Mucosa of rectum (tissue), 2 donors: ENCODE results near the gene TBX10.
A peak's percentile ranks its signal among the peaks of the same experiment; 100 is the strongest.
"Not testable (repeated sequence)": the region's sequence is repeated elsewhere in the genome, so short reads cannot be mapped to it uniquely, and the experiment has no call there.

ENCODE experiments used
- H3K27ac ChIP-seq, 2 donors: one replicate each; pipeline ENCODE4 v1.7.0; 2013; ENCODE audit warnings: inconsistent platforms in 2 of 2, low read depth in 2 of 2, low read length in 2 of 2
- H3K27me3 ChIP-seq, 2 donors: one replicate each; pipeline ENCODE4 v1.7.0; 2013; ENCODE audit warnings: low read length in 2 of 2; ENCODE audit not compliant: control insufficient read depth in 2 of 2, insufficient read depth in 2 of 2
- H3K36me3 ChIP-seq, 2 donors: one replicate each; pipeline ENCODE4 v1.7.0; 2013; ENCODE audit warnings: low read length in 2 of 2; ENCODE audit not compliant: control insufficient read depth in 2 of 2, insufficient read depth in 2 of 2
- H3K4me1 ChIP-seq, 2 donors: one replicate each; pipeline ENCODE4 v1.7.0; 2013; ENCODE audit warnings: low read length in 2 of 2, mild to moderate bottlenecking in 1 of 2; ENCODE audit not compliant: control insufficient read depth in 2 of 2, insufficient read depth in 2 of 2
- H3K4me3 ChIP-seq, 2 donors: one replicate each; pipeline ENCODE4 v1.7.0; 2013; ENCODE audit warnings: low read length in 2 of 2
- H3K9ac ChIP-seq, 2 donors: one replicate each; pipeline ENCODE4 v1.7.0; 2013; ENCODE audit warnings: low read length in 2 of 2, low read depth in 1 of 2, mild to moderate bottlenecking in 1 of 2
- H3K9me3 ChIP-seq, 2 donors: one replicate each; pipeline ENCODE4 v1.7.0; 2013; ENCODE audit warnings: low read length in 2 of 2; ENCODE audit not compliant: control insufficient read depth in 2 of 2
- donor health status: healthy.
- donor health status: Normal muscosa, but diverticular disease.

The TBX10 gene

GRCh38 chr11:67637441-67637840 lies 2.1 kb downstream of the TBX10 start:
- H3K9me3 ChIP-seq, H3K36me3 ChIP-seq, H3K27me3 ChIP-seq, H3K9ac ChIP-seq, H3K4me3 ChIP-seq: not testable (repeated sequence)
- Histone ChIP-seq H3K27ac (peak overlapping the region in 1 of 2 donors; percentile 61), H3K4me1 (peaks cover 13 to 29% of the 10 kb centered on the region in 2 donors)

GRCh38 chr11:67636962-67637361 lies 2.6 kb downstream of the TBX10 start:
- H3K9ac ChIP-seq = no peak overlapping the region
- H3K36me3 ChIP-seq = no peaks in the 10 kb centered on the region
- peak overlapping the region in 1 of 2 donors; percentile 61 for H3K27ac ChIP-seq
- H3K27me3 ChIP-seq = no peaks in the 10 kb centered on the region
- H3K9me3 ChIP-seq = no peaks in the 10 kb centered on the region
- no peak overlapping the region for H3K4me3 ChIP-seq
- peaks cover 17 to 34% of the 10 kb centered on the region in 2 donors for H3K4me1 ChIP-seq

GRCh38 chr11:67635231-67635521 lies 4.4 kb downstream of the TBX10 start:
- H3K27ac ChIP-seq = peak overlapping the region; percentile 48 to 98
- H3K4me1 ChIP-seq = peaks cover 28 to 50% of the 10 kb centered on the region in 2 donors
- H3K27me3 ChIP-seq = no peaks in the 10 kb centered on the region
- H3K9ac ChIP-seq = peak overlapping the region in 1 of 2 donors; percentile 14
- H3K36me3 ChIP-seq = no peaks in the 10 kb centered on the region
- H3K9me3 ChIP-seq = no peaks in the 10 kb centered on the region
- no peak overlapping the region for H3K4me3 ChIP-seq

GRCh38 chr11:67634366-67635230 lies 5.0 kb downstream of the TBX10 start:
- no peaks in the 10 kb centered on the region for H3K9me3 ChIP-seq
- H3K4me1 ChIP-seq = peaks cover 25 to 51% of the 10 kb centered on the region in 2 donors
- H3K27me3 ChIP-seq = no peaks in the 10 kb centered on the region
- no peaks in the 10 kb centered on the region for H3K36me3 ChIP-seq
- H3K9ac ChIP-seq = peak overlapping the region in 1 of 2 donors; percentile 14
- H3K27ac ChIP-seq = peak overlapping the region; percentile 71 to 98
- no peak overlapping the region for H3K4me3 ChIP-seq

- Histone ChIP-seq H3K27me3 (no peaks in the 10 kb centered on the region), H3K4me1 (peaks cover 31 to 58% of the 10 kb centered on the region in 2 donors), H3K36me3 (no peaks in the 10 kb centered on the region), H3K4me3 (peak overlapping the region in 1 of 2 donors; percentile 11), H3K9ac (peak overlapping the region in 1 of 2 donors; percentile 14), H3K9me3 (no peaks in the 10 kb centered on the region), H3K27ac (peak overlapping the region; percentile 71 to 98)
These were observed 5.7 kb downstream of the TBX10 start for GRCh38 chr11:67633758-67634365.

GRCh38 chr11:67632982-67633755 lies 6.4 kb downstream of the TBX10 start:
- peak overlapping the region; percentile 96 to 98 for H3K27ac ChIP-seq
- H3K9me3 ChIP-seq = no peaks in the 10 kb centered on the region
- H3K36me3 ChIP-seq = no peaks in the 10 kb centered on the region
- H3K4me3 ChIP-seq = peak overlapping the region in 1 of 2 donors; percentile 11
- peaks cover 35 to 61% of the 10 kb centered on the region in 2 donors for H3K4me1 ChIP-seq
- H3K9ac ChIP-seq = peak overlapping the region in 1 of 2 donors; percentile 94
- H3K27me3 ChIP-seq = no peaks in the 10 kb centered on the region

- H3K4me3 ChIP-seq = peak overlapping the region in 1 of 2 donors; percentile 22
- H3K4me1 ChIP-seq = peaks cover 35 to 58% of the 10 kb centered on the region in 2 donors
- no peaks in the 10 kb centered on the region for H3K27me3 ChIP-seq
- H3K27ac ChIP-seq = peak overlapping the region; percentile 96 to 98
- H3K9ac ChIP-seq = peak overlapping the region in 1 of 2 donors; percentile 94
- H3K36me3 ChIP-seq = no peaks in the 10 kb centered on the region
- no peaks in the 10 kb centered on the region for H3K9me3 ChIP-seq
These were observed 7.2 kb downstream of the TBX10 start for GRCh38 chr11:67632175-67632981.

- Histone ChIP-seq H3K27ac (peak overlapping the region; percentile 96 to 98), H3K36me3 (no peaks in the 10 kb centered on the region), H3K9ac (peak overlapping the region in 1 of 2 donors; percentile 94), H3K27me3 (no peaks in the 10 kb centered on the region), H3K9me3 (no peaks in the 10 kb centered on the region), H3K4me1 (peaks cover 35 to 58% of the 10 kb centered on the region in 2 donors), H3K4me3 (peak overlapping the region in 1 of 2 donors; percentile 22)
These were observed 7.7 kb downstream of the TBX10 start for GRCh38 chr11:67631853-67632174.

GRCh38 chr11:67631411-67631810 lies 8.2 kb downstream of the TBX10 start:
- Histone ChIP-seq H3K9me3 (no peaks in the 10 kb centered on the region), H3K4me3 (peak overlapping the region in 1 of 2 donors; percentile 87), H3K36me3 (no peaks in the 10 kb centered on the region), H3K9ac (peak overlapping the region in 1 of 2 donors; percentile 94), H3K27me3 (no peaks in the 10 kb centered on the region), H3K27ac (peak overlapping the region; percentile 96 to 98), H3K4me1 (peaks cover 35 to 58% of the 10 kb centered on the region in 2 donors)
